B cell (primary cell): ENCODE measurements around the gene TOLLIP. TPM values are rescaled to one million over a fixed set of nuclear protein-coding genes. Genes with fewer than 3 reads are reported as not detected.
"Not testable (repeated sequence)": the region's sequence is repeated elsewhere in the genome, so short reads cannot be mapped to it uniquely, and the experiment has no call there.

ENCODE experiments used
- ATAC-seq: fragments of 200-7000 bp; cut with Tn5 transposase; one replicate; pipeline ENCODE4 v1.10.0; 2021; ENCODE audit warnings: low read depth, mild to moderate bottlenecking, moderate number of reproducible peaks, moderate library complexity
- CTCF ChIA-PET: fragments of 350-600 bp; sonication (Branson Sonifier 250); formaldehyde crosslinking; loops from one replicate; lab custom pipeline; 2021; ENCODE audit warnings: antibody characterized with exemption, inconsistent platforms; lab: Charles Lee
- POLR2A ChIA-PET: fragments of 350-600 bp; sonication (Branson Sonifier 250); formaldehyde crosslinking; loops from one replicate; lab custom pipeline; 2021; ENCODE audit warnings: antibody characterized with exemption; lab: Charles Lee
- DNase-seq: peaks from one replicate; pipeline ENCODE4 v3.0.0; 2013
- H2AFZ ChIP-seq: 2 replicates; pipeline ENCODE4 v1.6.1; 2012; ENCODE audit warnings: mild to moderate bottlenecking, low read depth, low read length; ENCODE audit not compliant: insufficient read depth, poor library complexity, severe bottlenecking
- H3K27ac ChIP-seq, 2 donors: 1 replicate in 1 of 2; 2 replicates in 1 of 2; pipeline ENCODE4 v1.5.1; 2012 to 2013; ENCODE audit warnings: low read length in 2 of 2, mild to moderate bottlenecking in 2 of 2, moderate library complexity in 1 of 2
- H3K27me3 ChIP-seq, 4 experiments: fragments of 200-600 bp in 1 of 4; sonication (generic) in 1 of 4; replicated peaks in 1 of 4; 1 replicate in 2 of 4; 2 replicates in 2 of 4; pipeline versions ENCODE4 v1.6.1 to v1.7.0; 2013 to 2016; ENCODE audit warnings: low read length in 3 of 4, mild to moderate bottlenecking in 2 of 4, mixed read lengths in 1 of 4, moderate library complexity in 1 of 4; ENCODE audit not compliant: insufficient read depth in 4 of 4, control insufficient read depth in 3 of 4; ENCODE audit errors: control extremely low read depth in 1 of 4
- H3K36me3 ChIP-seq, 2 experiments: replicated peaks in 1 of 2; 1 replicate in 1 of 2; 2 replicates in 1 of 2; pipeline versions ENCODE4 v1.6.1 to v1.7.1; 2013; ENCODE audit warnings: low read length in 1 of 2; ENCODE audit not compliant: insufficient read depth in 2 of 2, control insufficient read depth in 1 of 2; ENCODE audit errors: control extremely low read depth in 1 of 2, extremely low read depth in 1 of 2
- H3K4me1 ChIP-seq, 2 donors: fragments of 200-600 bp in 1 of 2; sonication (generic) in 1 of 2; 1 replicate in 1 of 2; 2 replicates in 1 of 2; pipeline versions ENCODE4 v1.5.1 to v1.6.1; 2013 to 2017; ENCODE audit warnings: low read length in 2 of 2; ENCODE audit not compliant: control insufficient read depth in 2 of 2, insufficient read depth in 2 of 2
- H3K4me2 ChIP-seq: replicated peaks from 2 replicates; pipeline ENCODE3; 2012; ENCODE audit warnings: mild to moderate bottlenecking, low read depth, low read length; ENCODE audit not compliant: poor library complexity, severe bottlenecking
- H3K4me3 ChIP-seq, 5 experiments: fragments of 200-600 bp in 1 of 5; sonication (generic) in 1 of 5; 1 replicate in 3 of 5; 2 replicates in 2 of 5; pipeline versions ENCODE4 v1.5.1 to v1.7.0; 2011 to 2016; ENCODE audit warnings: low read length in 4 of 5, mild to moderate bottlenecking in 4 of 5, low read depth in 2 of 5, control low read depth in 1 of 5, moderate library complexity in 1 of 5; ENCODE audit not compliant: insufficient read depth in 1 of 5; ENCODE audit errors: control extremely low read depth in 1 of 5, extremely low read depth in 1 of 5
- H3K79me2 ChIP-seq: fragments of 200-600 bp; sonication (generic); one replicate; pipeline ENCODE4 v1.6.0; 2016; ENCODE audit warnings: low read length; ENCODE audit not compliant: control insufficient read depth, insufficient read depth
- H3K9ac ChIP-seq: fragments of 200-600 bp; sonication (generic); 2 replicates; pipeline ENCODE4 v1.6.1; 2017; ENCODE audit warnings: mild to moderate bottlenecking, low read length, moderate library complexity
- H3K9me3 ChIP-seq, 3 donors: one replicate each; pipeline versions ENCODE4 v1.6.1 to v1.7.1; 2013; ENCODE audit warnings: low read length in 2 of 3; ENCODE audit not compliant: control insufficient read depth in 2 of 3, insufficient read depth in 1 of 3; ENCODE audit errors: control extremely low read depth in 1 of 3
- H4K20me1 ChIP-seq: 2 replicates; pipeline ENCODE4 v1.6.0; 2012; ENCODE audit warnings: mild to moderate bottlenecking, low read length; ENCODE audit not compliant: insufficient read depth, control insufficient read depth, poor library complexity, severe bottlenecking
- H3K27ac Mint-ChIP-seq: one replicate; pipeline ENCODE4 v1.8.0; 2021; ENCODE audit warnings: mixed read lengths
- H3K27me3 Mint-ChIP-seq: one replicate; pipeline ENCODE4 v1.8.0; 2021; ENCODE audit warnings: mixed read lengths
- H3K4me1 Mint-ChIP-seq: one replicate; pipeline ENCODE4 v1.8.0; 2021; ENCODE audit warnings: mixed read lengths
- H3K4me3 Mint-ChIP-seq: one replicate; pipeline ENCODE4 v1.8.0; 2021; ENCODE audit warnings: mixed read lengths
- H3K9me3 Mint-ChIP-seq: one replicate; pipeline ENCODE4 v1.8.0; 2022; ENCODE audit warnings: mixed read lengths; ENCODE audit not compliant: insufficient read depth
- EZH2 ChIP-seq: IDR thresholded peaks from 2 replicates; pipeline ENCODE4 v1.6.1; 2012; ENCODE audit warnings: borderline replicate concordance, low read depth, mild to moderate bottlenecking, moderate library complexity, low read length; ENCODE audit not compliant: insufficient read depth, poor library complexity, severe bottlenecking
- WGBS: methylation state at CpG from one replicate; pipeline ENCODE4 v1.1.5; 2013; ENCODE audit warnings: missing lambda C conversion rate; ENCODE audit not compliant: insufficient coverage; 5-methylcytosine and 5-hydroxymethylcytosine counted together
- intact Hi-C: fragments of 100-400 bp; cut with micrococcal nuclease; formaldehyde crosslinking; loops from one replicate; pipeline ENCODE4 v1.10.0; 2022
- polyA plus RNA-seq: library from polyadenylated mRNA; depleted of rRNA; stranded (reverse); fragments of >200 nt; gene quantifications from 2 replicates; pipeline ENCODE4 v1.2.3, GENCODE V29; 2012
- total RNA-seq, 2 donors: library from RNA; stranded (reverse); fragments of 120-200 nt in 1 of 2; gene quantifications; 1 replicate in 1 of 2; 2 replicates in 1 of 2; pipeline versions ENCODE4 v1.2.3 to v1.2.4, GENCODE V29; 2013 to 2022
- TF ChIP-seq, protein P1 (sequence below): fragments of 200-600 bp; IDR thresholded peaks from one replicate; pipeline ENCODE4 v1.8.0; 2022; ENCODE audit warnings: antibody characterized with exemption, mild to moderate bottlenecking

TOLLIP gene
- total and polyA plus RNA-seq, 2 donors (not counting 1 experiment from before 2014, with no cell fraction given), result 34.7 to 52.5 TPM

DNA sequence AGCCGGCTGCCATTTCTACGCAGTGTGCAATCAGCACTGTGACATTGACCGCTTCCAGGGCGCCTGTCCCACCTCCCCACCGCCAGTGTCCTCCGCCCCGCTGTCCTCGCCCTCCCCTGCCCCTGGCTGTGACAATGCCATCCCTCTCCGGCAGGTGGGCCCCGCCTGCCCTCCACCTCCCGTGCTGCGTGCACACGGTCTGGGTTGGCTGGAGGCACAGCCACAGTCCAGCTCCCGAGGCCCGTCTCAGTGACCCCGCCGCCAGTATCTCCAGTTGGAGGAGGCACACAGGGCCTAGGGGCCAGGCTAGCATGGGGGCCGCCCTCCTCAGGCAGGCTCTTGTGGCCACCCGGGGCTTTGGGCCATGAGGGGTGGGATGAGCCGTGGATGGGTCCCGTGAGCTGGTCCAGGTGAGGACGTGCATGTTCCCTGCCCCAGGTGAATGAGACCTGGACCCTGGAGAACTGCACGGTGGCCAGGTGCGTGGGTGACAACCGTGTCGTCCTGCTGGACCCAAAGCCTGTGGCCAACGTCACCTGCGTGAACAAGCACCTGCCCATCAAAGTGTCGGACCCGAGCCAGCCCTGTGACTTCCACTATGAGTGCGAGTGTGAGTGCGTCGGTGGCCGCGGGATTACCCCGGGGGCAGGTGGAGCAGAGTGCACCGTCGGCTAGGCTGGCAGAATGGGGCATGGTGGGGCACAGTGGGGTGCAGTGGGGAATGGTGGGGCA lies 56.9 kb downstream of the TOLLIP start:
- H3K27ac Mint-ChIP-seq, result no peak overlapping the region
- H3K27me3 ChIP-seq, result no peaks in the 10 kb centered on the region
- CTCF ChIA-PET, result no interaction called here

DNA sequence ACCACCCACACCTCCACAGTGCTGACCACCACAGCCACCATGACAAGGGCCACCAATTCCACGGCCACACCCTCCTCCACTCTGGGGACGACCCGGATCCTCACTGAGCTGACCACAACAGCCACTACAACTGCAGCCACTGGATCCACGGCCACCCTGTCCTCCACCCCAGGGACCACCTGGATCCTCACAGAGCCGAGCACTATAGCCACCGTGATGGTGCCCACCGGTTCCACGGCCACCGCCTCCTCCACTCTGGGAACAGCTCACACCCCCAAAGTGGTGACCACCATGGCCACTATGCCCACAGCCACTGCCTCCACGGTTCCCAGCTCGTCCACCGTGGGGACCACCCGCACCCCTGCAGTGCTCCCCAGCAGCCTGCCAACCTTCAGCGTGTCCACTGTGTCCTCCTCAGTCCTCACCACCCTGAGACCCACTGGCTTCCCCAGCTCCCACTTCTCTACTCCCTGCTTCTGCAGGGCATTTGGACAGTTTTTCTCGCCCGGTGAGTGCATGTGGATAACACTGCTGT lies 58.1 kb downstream of the TOLLIP start:
- Histone ChIP-seq H3K4me2 (no peak overlapping the region), H3K27me3 (no peaks in the 10 kb centered on the region), H3K36me3 (no peaks in the 10 kb centered on the region), H3K4me1 (no peaks in the 10 kb centered on the region), H3K9me3 (peaks cover 0 to 12% (median 0%) of the 10 kb centered on the region in 3 donors), H3K9ac (no peak overlapping the region), H3K27ac (no peak overlapping the region), H3K4me3 (no peak overlapping the region), H3K79me2 (no peaks in the 10 kb centered on the region), H2AFZ (no peak overlapping the region), H4K20me1 (no peaks in the 10 kb centered on the region)
- 97% methylated on average over 15 of the region's 16 CpGs for WGBS
- H3K4me3 Mint-ChIP-seq, result no peak overlapping the region
- intact Hi-C loops, result no loop called here
- no peak for ATAC-seq
- DNase-seq, result no peak
- TF ChIP-seq, protein P1, sequence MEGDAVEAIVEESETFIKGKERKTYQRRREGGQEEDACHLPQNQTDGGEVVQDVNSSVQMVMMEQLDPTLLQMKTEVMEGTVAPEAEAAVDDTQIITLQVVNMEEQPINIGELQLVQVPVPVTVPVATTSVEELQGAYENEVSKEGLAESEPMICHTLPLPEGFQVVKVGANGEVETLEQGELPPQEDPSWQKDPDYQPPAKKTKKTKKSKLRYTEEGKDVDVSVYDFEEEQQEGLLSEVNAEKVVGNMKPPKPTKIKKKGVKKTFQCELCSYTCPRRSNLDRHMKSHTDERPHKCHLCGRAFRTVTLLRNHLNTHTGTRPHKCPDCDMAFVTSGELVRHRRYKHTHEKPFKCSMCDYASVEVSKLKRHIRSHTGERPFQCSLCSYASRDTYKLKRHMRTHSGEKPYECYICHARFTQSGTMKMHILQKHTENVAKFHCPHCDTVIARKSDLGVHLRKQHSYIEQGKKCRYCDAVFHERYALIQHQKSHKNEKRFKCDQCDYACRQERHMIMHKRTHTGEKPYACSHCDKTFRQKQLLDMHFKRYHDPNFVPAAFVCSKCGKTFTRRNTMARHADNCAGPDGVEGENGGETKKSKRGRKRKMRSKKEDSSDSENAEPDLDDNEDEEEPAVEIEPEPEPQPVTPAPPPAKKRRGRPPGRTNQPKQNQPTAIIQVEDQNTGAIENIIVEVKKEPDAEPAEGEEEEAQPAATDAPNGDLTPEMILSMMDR, result no peak
- no peak for TF ChIP-seq EZH2
- H3K4me1 Mint-ChIP-seq, result no peaks in the 10 kb centered on the region
- H3K9me3 Mint-ChIP-seq, result no peaks in the 10 kb centered on the region
- ChIA-PET CTCF (no interaction called here), POLR2A (no interaction called here)
- no peak overlapping the region for H3K27ac Mint-ChIP-seq
- H3K27me3 Mint-ChIP-seq, result no peaks in the 10 kb centered on the region

More for the DNA sequence above, 56.9 kb downstream of the TOLLIP start:
- no peak for DNase-seq
- Histone ChIP-seq H3K4me2 (no peak overlapping the region), H2AFZ (no peak overlapping the region), H3K9me3 (peaks cover 0 to 12% (median 0%) of the 10 kb centered on the region in 3 donors), H3K4me3 (no peak overlapping the region), H3K9ac (no peak overlapping the region), H3K4me1 (no peaks in the 10 kb centered on the region), H4K20me1 (no peaks in the 10 kb centered on the region), H3K79me2 (no peaks in the 10 kb centered on the region), H3K36me3 (no peaks in the 10 kb centered on the region), H3K27ac (no peak overlapping the region)
- intact Hi-C loops, result no loop called here
- H3K4me3 Mint-ChIP-seq, result no peak overlapping the region
- H3K4me1 Mint-ChIP-seq, result no peaks in the 10 kb centered on the region
- WGBS, result 97% methylated on average over 35 of the region's 38 CpGs
- TF ChIP-seq, protein P1, result no peak
- TF ChIP-seq EZH2, result no peak
- ATAC-seq, result no peak
- POLR2A ChIA-PET, result no interaction called here
- H3K27me3 Mint-ChIP-seq, result no peaks in the 10 kb centered on the region
- no peaks in the 10 kb centered on the region for H3K9me3 Mint-ChIP-seq

DNA sequence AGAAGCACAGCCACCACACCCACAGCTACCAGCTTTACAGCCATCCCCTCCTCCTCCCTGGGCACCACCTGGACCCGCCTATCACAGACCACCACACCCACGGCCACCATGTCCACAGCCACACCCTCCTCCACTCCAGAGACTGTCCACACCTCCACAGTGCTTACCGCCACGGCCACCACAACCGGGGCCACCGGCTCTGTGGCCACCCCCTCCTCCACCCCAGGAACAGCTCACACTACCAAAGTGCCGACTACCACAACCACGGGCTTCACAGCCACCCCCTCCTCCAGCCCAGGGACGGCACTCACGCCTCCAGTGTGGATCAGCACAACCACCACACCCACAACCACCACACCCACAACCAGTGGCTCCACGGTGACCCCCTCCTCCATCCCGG lies 59.0 kb downstream of the TOLLIP start:
- H3K27me3 Mint-ChIP-seq, POLR2A ChIA-PET: not testable (repeated sequence)
- 96% methylated on average over 4 of the region's 12 CpGs for WGBS

More for the DNA sequence above, 59.0 kb downstream of the TOLLIP start:
- H2AFZ ChIP-seq, CTCF ChIA-PET, H3K27ac ChIP-seq, H3K4me3 Mint-ChIP-seq, DNase-seq, H3K4me1 Mint-ChIP-seq, intact Hi-C loops, H3K79me2 ChIP-seq, H3K27me3 ChIP-seq, H3K9me3 Mint-ChIP-seq, H4K20me1 ChIP-seq, H3K9ac ChIP-seq, H3K36me3 ChIP-seq, H3K27ac Mint-ChIP-seq, H3K4me2 ChIP-seq, H3K4me3 ChIP-seq, H3K4me1 ChIP-seq, ATAC-seq: not testable (repeated sequence)
- peaks cover 0 to 15% (median 0%) of the 10 kb centered on the region in 3 donors for H3K9me3 ChIP-seq
